ENCODE measurements around the gene CTDNEP1. TPM values are rescaled to one million over a fixed set of nuclear protein-coding genes. Genes with fewer than 3 reads are reported as not detected.

The CTDNEP1 gene
- total and polyA plus RNA-seq, 2 donors (not counting 3 experiments of a cell fraction or from before 2014, with no cell fraction given) = 130 to 143 TPM

- FAIRE-seq = no peak
- intact Hi-C loops (cut with micrococcal nuclease) = no loop called here
- Histone ChIP-seq H2AFZ (ENCODE audit: low read depth, low read length) (no peak overlapping the region), H3K27ac (ENCODE audit: insufficient read depth, low read depth, low read length) (no peak overlapping the region), H3K36me3 (ENCODE audit: control insufficient read depth in 2 of 2, extremely low read depth in 1 of 2, insufficient read depth in 2 of 2, low read length in 2 of 2) (peaks cover 21 to 37% of the 10 kb centered on the region in 2 experiments), H3K4me1 (ENCODE audit: control insufficient read depth, extremely low read depth, insufficient read depth, low read length) (peaks cover 11% of the 10 kb centered on the region), H3K9me3 (replicated peaks; ENCODE audit: control insufficient read depth, insufficient read depth, low read length) (no peaks in the 10 kb centered on the region), H3K9me1 (replicated peaks; ENCODE audit: control insufficient read depth, extremely low read depth, insufficient read depth, low read length) (no peaks in the 10 kb centered on the region), H3K4me2 (ENCODE audit: insufficient read depth, low read length) (no peak overlapping the region), H3K79me2 (ENCODE audit: control insufficient read depth, insufficient read depth, low read length) (peaks cover 2% of the 10 kb centered on the region), H3K27me3 (ENCODE audit: control insufficient read depth in 2 of 2, insufficient read depth in 2 of 2, low read length in 2 of 2) (no peaks in the 10 kb centered on the region), H3K4me3 (replicated peaks in 1 of 3; ENCODE audit: insufficient read depth in 1 of 3, low read depth in 1 of 3, low read length in 3 of 3) (no peak overlapping the region), H3K9ac (replicated peaks; ENCODE audit: extremely low read depth, insufficient read depth, low read length) (no peak overlapping the region), H4K20me1 (replicated peaks; ENCODE audit: control insufficient read depth, extremely low read depth, insufficient read depth, low read length) (no peaks in the 10 kb centered on the region)
- ChIA-PET POLR2A (no interaction called here), CTCF (interaction anchor here (1.4 to 2.0 kb wide), 2 partner anchors 74 to 177 kb away, joined by 4 to 9 read pairs; no protein-coding TSS in a partner anchor)
- TF ChIP-seq FOS (IDR thresholded peaks at IDR 0.05; ENCODE audit: borderline replicate concordance, insufficient read depth, low read length) = no peak
- TF ChIP-seq POLR2AphosphoS5 (IDR thresholded peaks at IDR 0.05; ENCODE audit: insufficient read depth, low read depth, low read length) = no peak
- TF ChIP-seq POLR2A (IDR thresholded peaks at IDR 0.05; ENCODE audit: low read depth, low read length) = peak; percentile 17
- no peak for TF ChIP-seq MYC (IDR thresholded peaks at IDR 0.05; ENCODE audit: low read depth, low read length)
- TF ChIP-seq, protein P1, sequence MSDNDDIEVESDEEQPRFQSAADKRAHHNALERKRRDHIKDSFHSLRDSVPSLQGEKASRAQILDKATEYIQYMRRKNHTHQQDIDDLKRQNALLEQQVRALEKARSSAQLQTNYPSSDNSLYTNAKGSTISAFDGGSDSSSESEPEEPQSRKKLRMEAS (IDR thresholded peaks at IDR 0.05; ENCODE audit: insufficient read depth, insufficient read length) = no peak
- no TSS peak for BruUV-seq (replicated peaks)
- dilution Hi-C loops (cut with MboI; ENCODE audit: extremely low pct_ligation_motif_present, low sequenced_read_pairs) = no loop called here
- DNase-seq (ENCODE audit: low read depth, low spot score) = no peak
Observed at GRCh38 chr17:7222972-7223292, 28.6 kb downstream of the CTDNEP1 start.

DNA sequence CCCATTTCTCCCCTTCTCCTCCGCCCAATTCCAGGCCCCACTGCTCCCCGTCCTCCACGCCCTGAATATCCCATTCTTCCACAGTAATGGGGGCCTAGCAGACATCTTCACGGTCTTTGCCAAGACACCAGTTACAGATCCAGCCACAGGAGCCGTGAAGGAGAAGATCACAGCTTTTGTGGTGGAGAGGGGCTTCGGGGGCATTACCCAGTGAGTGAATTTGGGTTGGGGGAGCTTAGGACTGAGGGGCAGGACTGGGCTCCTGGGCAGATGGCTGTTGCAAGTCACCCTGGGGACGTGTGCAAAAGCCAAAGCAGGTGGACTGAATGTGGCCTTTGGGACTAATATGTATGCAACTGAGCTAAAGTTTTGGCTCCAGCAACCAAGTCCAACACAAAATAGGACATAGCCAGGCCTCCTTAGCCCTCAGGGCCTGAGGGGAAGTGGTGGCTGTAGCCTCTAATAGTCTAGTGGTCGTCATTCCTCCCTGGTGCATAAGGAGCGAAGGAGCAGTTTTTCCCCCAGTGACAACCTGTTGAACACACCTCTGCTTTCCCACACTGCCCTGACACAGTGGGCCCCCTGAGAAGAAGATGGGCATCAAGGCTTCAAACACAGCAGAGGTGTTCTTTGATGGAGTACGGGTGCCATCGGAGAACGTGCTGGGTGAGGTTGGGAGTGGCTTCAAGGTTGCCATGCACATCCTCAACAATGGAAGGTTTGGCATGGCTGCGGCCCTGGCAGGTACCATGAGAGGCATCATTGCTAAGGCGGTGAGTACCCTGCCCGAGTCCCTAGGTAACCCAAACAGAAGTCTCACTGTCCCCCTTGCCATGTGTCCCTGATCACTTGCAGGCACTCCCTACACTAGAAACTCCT, 29.2 kb downstream of the CTDNEP1 start:
- BruUV-seq (replicated peaks) = no TSS peak

More for the DNA sequence above, 29.2 kb downstream of the CTDNEP1 start:
- no peaks in the 10 kb centered on the region for H3K9me1 ChIP-seq (replicated peaks; ENCODE audit: control insufficient read depth, extremely low read depth, insufficient read depth, low read length)
- H3K9ac ChIP-seq (replicated peaks; ENCODE audit: extremely low read depth, insufficient read depth, low read length) = no peak overlapping the region
- intact Hi-C loops (cut with micrococcal nuclease) = no loop called here
- ChIA-PET CTCF (interaction anchor here (1.9 to 4.5 kb wide), 5 partner anchors 16 to 177 kb away, joined by 5 to 94 read pairs (median 28); partner anchors contain the start of genes GABARAP and PHF23), POLR2A (no interaction called here)
- no peaks in the 10 kb centered on the region for H3K27me3 ChIP-seq (ENCODE audit: control insufficient read depth in 2 of 2, insufficient read depth in 2 of 2, low read length in 2 of 2)
- no peaks in the 10 kb centered on the region for H3K9me3 ChIP-seq (replicated peaks; ENCODE audit: control insufficient read depth, insufficient read depth, low read length)
- no peak overlapping the region for H2AFZ ChIP-seq (ENCODE audit: low read depth, low read length)
- no peak overlapping the region for H3K4me3 ChIP-seq (replicated peaks in 1 of 3; ENCODE audit: insufficient read depth in 1 of 3, low read depth in 1 of 3, low read length in 3 of 3)
- peaks cover 11% of the 10 kb centered on the region for H3K4me1 ChIP-seq (ENCODE audit: control insufficient read depth, extremely low read depth, insufficient read depth, low read length)
- H3K79me2 ChIP-seq (ENCODE audit: control insufficient read depth, insufficient read depth, low read length) = peaks cover 2% of the 10 kb centered on the region
- H4K20me1 ChIP-seq (replicated peaks; ENCODE audit: control insufficient read depth, extremely low read depth, insufficient read depth, low read length) = no peaks in the 10 kb centered on the region
- no peak overlapping the region for H3K27ac ChIP-seq (ENCODE audit: insufficient read depth, low read depth, low read length)
- TF ChIP-seq POLR2A (IDR thresholded peaks at IDR 0.05; ENCODE audit: low read depth, low read length) (peak; percentile 6), JUN (IDR thresholded peaks at IDR 0.05; ENCODE audit: borderline replicate concordance, insufficient read depth, insufficient read length, low read depth) (no peak), GATA2 (IDR thresholded peaks at IDR 0.05; ENCODE audit: insufficient read depth, insufficient read length, low read depth, low read length) (no peak), FOS (IDR thresholded peaks at IDR 0.05; ENCODE audit: borderline replicate concordance, insufficient read depth, low read length) (no peak), MYC (IDR thresholded peaks at IDR 0.05; ENCODE audit: low read depth, low read length) (no peak), CTCF (IDR thresholded peaks at IDR 0.05; ENCODE audit: extremely low read depth in 1 of 2, insufficient read depth in 1 of 2, low read depth in 1 of 2, low read length in 2 of 2) (no peak), POLR2AphosphoS5 (IDR thresholded peaks at IDR 0.05; ENCODE audit: insufficient read depth, low read depth, low read length) (peak; percentile 2), EZH2 (IDR thresholded peaks at IDR 0.05; ENCODE audit: borderline replicate concordance, low read depth, low read length, severe bottlenecking) (no peak)
- TF ChIP-seq, protein P1 (IDR thresholded peaks at IDR 0.05; ENCODE audit: insufficient read depth, insufficient read length) = no peak
- H3K36me3 ChIP-seq (ENCODE audit: control insufficient read depth in 2 of 2, extremely low read depth in 1 of 2, insufficient read depth in 2 of 2, low read length in 2 of 2) = peaks cover 21 to 33% of the 10 kb centered on the region in 2 experiments
- DNase-seq (ENCODE audit: low read depth, low spot score) (no peak), FAIRE-seq (peak; percentile 50)
- dilution Hi-C loops (cut with MboI; ENCODE audit: extremely low pct_ligation_motif_present, low sequenced_read_pairs) = no loop called here
- H3K4me2 ChIP-seq (ENCODE audit: insufficient read depth, low read length) = no peak overlapping the region

All from endothelial cell of umbilical vein (primary cell).